DOHH2 (cell line): ENCODE data around the gene P3H3.
"Not testable (repeated sequence)": the region's sequence is repeated elsewhere in the genome, so short reads cannot be mapped to it uniquely, and the experiment has no call there.

Experiments
- H3F3A ChIP-seq: fragments of 200-600 bp; sonication (generic), shearing (Covaris generic); 2 replicates; pipeline ENCODE4 v1.6.0; 2016; ENCODE audit warnings: antibody characterized with exemption, mild to moderate bottlenecking; ENCODE audit not compliant: control insufficient read depth, insufficient read depth
- H3K27ac ChIP-seq: fragments of 200-600 bp; sonication (generic); 2 replicates; pipeline ENCODE4 v1.5.1; 2014; ENCODE audit warnings: low read depth, mild to moderate bottlenecking, low read length, moderate library complexity
- H3K27me3 ChIP-seq: fragments of 200-600 bp; sonication (generic); 2 replicates; pipeline ENCODE4 v1.6.1; 2014; ENCODE audit warnings: mild to moderate bottlenecking, low read length, mixed read lengths; ENCODE audit not compliant: control insufficient read depth
- H3K36me3 ChIP-seq: fragments of 200-600 bp; sonication (generic); 2 replicates; pipeline ENCODE4 v1.6.1; 2014; ENCODE audit warnings: mild to moderate bottlenecking, low read length, moderate library complexity, mixed read lengths; ENCODE audit not compliant: control insufficient read depth
- H3K4me1 ChIP-seq: fragments of 200-600 bp; sonication (generic); 2 replicates; pipeline ENCODE4 v1.6.1; 2014; ENCODE audit warnings: mild to moderate bottlenecking, low read length, mixed read lengths; ENCODE audit not compliant: control insufficient read depth
- H3K4me2 ChIP-seq: fragments of 200-600 bp; sonication (generic); 2 replicates; pipeline ENCODE4 v1.6.0; 2014; ENCODE audit warnings: mild to moderate bottlenecking, low read length, moderate library complexity
- H3K4me3 ChIP-seq: fragments of 200-600 bp; sonication (generic); 2 replicates; pipeline ENCODE4 v1.5.1; 2014; ENCODE audit warnings: mild to moderate bottlenecking, low read length, mixed read lengths
- H3K79me2 ChIP-seq: fragments of 200-600 bp; sonication (generic); 2 replicates; pipeline ENCODE4 v1.6.1; 2014; ENCODE audit warnings: mild to moderate bottlenecking, low read length, mixed read lengths; ENCODE audit not compliant: control insufficient read depth
- H3K9me2 ChIP-seq: fragments of 200-600 bp; sonication (generic); replicated peaks from 2 replicates; pipeline ENCODE4 v1.6.1; 2014; ENCODE audit warnings: mild to moderate bottlenecking, low read length, mixed read lengths; ENCODE audit not compliant: control insufficient read depth
- H3K9me3 ChIP-seq: fragments of 200-600 bp; sonication (generic); 2 replicates; pipeline ENCODE4 v1.6.1; 2014; ENCODE audit warnings: antibody characterized with exemption, low read length, mixed read lengths; ENCODE audit not compliant: control insufficient read depth, insufficient read depth
- H4K20me1 ChIP-seq: fragments of 200-600 bp; sonication (generic); 2 replicates; pipeline ENCODE4 v1.6.0; 2014; ENCODE audit warnings: low read depth, mild to moderate bottlenecking, antibody characterized with exemption, low read length, moderate library complexity; ENCODE audit not compliant: control insufficient read depth, insufficient read depth
- EZH2phosphoT487 ChIP-seq: fragments of 200-600 bp; sonication (generic); IDR thresholded peaks from 2 replicates; pipeline ENCODE4 v1.6.1; 2017; ENCODE audit warnings: borderline replicate concordance, mild to moderate bottlenecking, antibody characterized with exemption, low read length, moderate library complexity, mixed read lengths
- TF ChIP-seq, protein P1 (sequence below): fragments of 200-600 bp; sonication (generic); IDR thresholded peaks from one replicate; pipeline ENCODE4 v1.5.1; 2014; ENCODE audit warnings: antibody characterized with exemption, mild to moderate bottlenecking, low read depth, low read length; ENCODE audit not compliant: poor library complexity, severe bottlenecking

Gene P3H3

DNA sequence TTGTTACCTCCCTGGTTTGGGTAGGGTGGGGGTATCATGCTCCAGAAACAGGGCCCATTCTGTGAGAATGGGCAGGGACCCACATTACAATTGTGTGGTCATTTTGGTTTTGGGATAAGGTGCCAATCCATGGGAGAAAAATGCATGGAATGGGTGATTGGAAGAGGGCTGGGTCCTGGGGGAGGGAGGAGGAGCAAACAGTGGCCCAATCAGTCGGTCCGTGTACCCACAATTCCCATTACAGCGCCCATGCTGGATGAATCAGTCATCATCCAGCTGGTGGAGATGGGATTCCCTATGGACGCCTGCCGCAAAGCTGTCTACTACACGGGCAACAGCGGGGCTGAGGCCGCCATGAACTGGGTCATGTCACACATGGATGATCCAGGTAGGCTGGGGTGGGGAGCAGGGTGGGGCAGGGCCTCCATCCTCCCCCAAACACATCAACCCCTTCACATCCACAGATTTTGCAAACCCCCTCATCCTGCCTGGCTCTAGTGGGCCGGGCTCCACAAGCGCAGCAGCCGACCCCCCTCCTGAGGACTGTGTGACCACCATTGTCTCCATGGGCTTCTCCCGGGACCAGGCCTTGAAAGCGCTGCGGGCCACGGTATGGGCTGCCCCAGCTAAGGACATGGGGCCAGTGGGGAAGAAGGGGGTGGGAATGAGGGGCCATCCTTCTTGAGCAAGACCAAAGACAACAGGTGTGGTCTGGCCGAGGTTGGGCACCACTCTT lies 35.5 kb downstream of the P3H3 start:
- TF ChIP-seq, protein P1, sequence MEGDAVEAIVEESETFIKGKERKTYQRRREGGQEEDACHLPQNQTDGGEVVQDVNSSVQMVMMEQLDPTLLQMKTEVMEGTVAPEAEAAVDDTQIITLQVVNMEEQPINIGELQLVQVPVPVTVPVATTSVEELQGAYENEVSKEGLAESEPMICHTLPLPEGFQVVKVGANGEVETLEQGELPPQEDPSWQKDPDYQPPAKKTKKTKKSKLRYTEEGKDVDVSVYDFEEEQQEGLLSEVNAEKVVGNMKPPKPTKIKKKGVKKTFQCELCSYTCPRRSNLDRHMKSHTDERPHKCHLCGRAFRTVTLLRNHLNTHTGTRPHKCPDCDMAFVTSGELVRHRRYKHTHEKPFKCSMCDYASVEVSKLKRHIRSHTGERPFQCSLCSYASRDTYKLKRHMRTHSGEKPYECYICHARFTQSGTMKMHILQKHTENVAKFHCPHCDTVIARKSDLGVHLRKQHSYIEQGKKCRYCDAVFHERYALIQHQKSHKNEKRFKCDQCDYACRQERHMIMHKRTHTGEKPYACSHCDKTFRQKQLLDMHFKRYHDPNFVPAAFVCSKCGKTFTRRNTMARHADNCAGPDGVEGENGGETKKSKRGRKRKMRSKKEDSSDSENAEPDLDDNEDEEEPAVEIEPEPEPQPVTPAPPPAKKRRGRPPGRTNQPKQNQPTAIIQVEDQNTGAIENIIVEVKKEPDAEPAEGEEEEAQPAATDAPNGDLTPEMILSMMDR, result no peak
- no peak for TF ChIP-seq EZH2phosphoT487
- H3K4me2 ChIP-seq, result no peak overlapping the region

DNA sequence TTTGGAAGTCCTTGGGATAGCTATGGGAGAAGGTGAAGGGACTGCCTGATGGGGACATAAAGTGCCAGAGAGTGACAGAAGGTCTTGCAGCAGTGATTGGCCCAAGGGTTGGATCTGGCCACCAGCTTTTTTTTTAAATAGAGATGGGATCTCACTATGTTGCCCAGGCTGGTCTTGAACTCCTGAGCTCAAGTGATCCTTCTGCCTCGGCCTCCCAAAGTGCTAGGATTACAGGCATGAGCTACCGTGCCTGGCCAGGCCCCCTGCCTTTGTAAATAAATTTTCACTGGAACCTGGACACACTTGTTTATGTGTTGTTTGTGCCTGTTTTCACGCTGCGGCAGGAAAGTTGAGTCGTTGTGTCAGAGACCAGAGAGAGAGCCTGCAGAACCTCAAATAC lies 37.1 kb downstream of the P3H3 start:
- H4K20me1 ChIP-seq, result peaks cover 20% of the 10 kb centered on the region
- H3F3A ChIP-seq, result peaks cover 15% of the 10 kb centered on the region
- not testable (repeated sequence) for H3K27ac ChIP-seq, H3K27me3 ChIP-seq, H3K4me2 ChIP-seq, H3K9me3 ChIP-seq, H3K4me3 ChIP-seq, H3K9me2 ChIP-seq
- peaks cover 90% of the 10 kb centered on the region for H3K36me3 ChIP-seq
- H3K79me2 ChIP-seq, result peaks cover 34% of the 10 kb centered on the region
- H3K4me1 ChIP-seq, result peaks cover 27% of the 10 kb centered on the region

More for the DNA sequence above, 35.5 kb downstream of the P3H3 start:
- no peaks in the 10 kb centered on the region for H3K9me3 ChIP-seq
- peaks cover 4% of the 10 kb centered on the region for H3F3A ChIP-seq
- H3K27me3 ChIP-seq, result no peaks in the 10 kb centered on the region; the same call in 1 of the 2 replicates
- H3K4me1 ChIP-seq, result peaks cover 11% of the 10 kb centered on the region
- H3K9me2 ChIP-seq, result no peaks in the 10 kb centered on the region
- peaks cover 87% of the 10 kb centered on the region for H3K36me3 ChIP-seq
- peaks cover 7% of the 10 kb centered on the region for H4K20me1 ChIP-seq
- H3K79me2 ChIP-seq, result peaks cover 20% of the 10 kb centered on the region
- no peak overlapping the region for H3K4me3 ChIP-seq
- no peak overlapping the region for H3K27ac ChIP-seq

DNA sequence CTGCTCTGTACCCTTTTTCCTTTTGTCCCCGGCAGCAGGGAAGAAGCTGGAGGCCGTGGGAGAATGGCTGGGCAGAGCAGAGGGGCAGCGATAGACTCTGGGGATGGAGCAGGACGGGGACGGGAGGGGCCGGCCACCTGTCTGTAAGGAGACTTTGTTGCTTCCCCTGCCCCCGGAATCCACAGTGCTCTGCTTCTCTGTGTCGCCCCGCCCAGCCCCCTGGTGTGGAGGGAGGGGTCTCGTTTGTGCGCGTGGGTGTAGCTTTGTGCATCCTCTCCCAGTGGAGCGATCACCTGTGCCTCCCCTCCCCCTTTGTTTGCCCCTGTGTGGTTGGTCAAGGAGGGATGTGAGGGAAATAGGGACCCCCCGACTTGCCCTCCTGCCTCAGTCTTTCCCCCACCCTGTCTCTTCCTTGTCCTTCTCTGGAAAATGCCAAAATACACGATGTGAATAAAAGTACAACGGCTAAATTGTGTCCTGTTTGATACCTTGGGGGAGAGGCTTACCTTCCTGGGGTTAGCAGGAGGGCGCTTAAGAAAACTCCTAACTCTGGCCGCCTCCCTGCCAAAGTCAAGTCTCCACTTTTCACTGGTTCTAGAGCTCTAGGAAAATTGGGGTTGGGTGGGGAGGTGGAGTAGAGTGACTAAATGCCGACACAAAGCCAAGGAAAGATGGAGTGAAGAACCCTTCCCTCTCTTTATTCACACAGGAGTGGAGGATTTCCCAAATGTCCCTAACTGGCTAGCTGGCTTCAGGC lies 38.1 kb downstream of the P3H3 start:
- Histone ChIP-seq H3K9me3 (no peaks in the 10 kb centered on the region), H3K27ac (no peak overlapping the region), H3K36me3 (peaks cover 90% of the 10 kb centered on the region)

More for the DNA sequence above, 38.1 kb downstream of the P3H3 start:
- Histone ChIP-seq H3F3A (peaks cover 23% of the 10 kb centered on the region), H3K27me3 (no peaks in the 10 kb centered on the region; the same call in 1 of the 2 replicates), H4K20me1 (peaks cover 20% of the 10 kb centered on the region), H3K4me1 (peaks cover 32% of the 10 kb centered on the region), H3K4me2 (peak overlapping the region; percentile 88), H3K4me3 (peak overlapping the region; percentile 99), H3K9me2 (no peaks in the 10 kb centered on the region), H3K79me2 (peaks cover 34% of the 10 kb centered on the region)
- TF ChIP-seq EZH2phosphoT487, result no peak
- TF ChIP-seq, protein P1, result no peak
